Transverse colon (tissue), 4 donors: ENCODE data around the gene CSH1. TPM values are rescaled to one million over a fixed set of nuclear protein-coding genes. Genes with fewer than 3 reads are reported as not detected.

Source experiments
- small RNA-seq, 4 donors: library from RNA; depleted of rRNA; stranded (forward); fragments of <200 nt; gene quantifications; one replicate each; pipeline ENCODE3, GENCODE V24; 2016
- total RNA-seq, 4 donors: library from RNA; depleted of rRNA; stranded (reverse); fragments of >200 nt; gene quantifications; one replicate each; pipeline ENCODE4 v1.1.0, GENCODE V29; 2016

The CSH1 gene
- total RNA-seq, 4 donors from 2014 or later: not detected

Small RNA genes lying within 50 kb of the gene (small RNA-seq; reads per million reads assigned to genes)
- gene AC040958.1 (0 reads per million in 4 donors), gene AC127029.1 (0 reads per million in 4 donors), gene GH1 (0 reads per million in 4 donors)

Other genes with a start within 250 kb of the CSH1 start
- 10 to 100 TPM in 2 of 4 donors, 1 to 10 TPM in 2; 5.3 to 30.7 (median 12.2) TPM for gene LIMD2, start 196.4 kb downstream of the CSH1 start, total RNA-seq
- 10 to 100 TPM; 23.1 to 37.8 (median 33.8) TPM for gene STRADA, start 154.8 kb downstream of the CSH1 start, total RNA-seq
- 100 to 1,000 TPM in 3 of 4 donors, 10 to 100 TPM in 1; 78.2 to 129 (median 101) TPM for gene CCDC47, start 123.0 kb downstream of the CSH1 start, total RNA-seq
- gene DDX42, start 122.4 kb downstream of the CSH1 start, total RNA-seq: 100 to 1,000 TPM in 2 of 4 donors, 10 to 100 TPM in 2; 71.8 to 129 (median 99.4) TPM
- gene PSMC5, start 69.1 kb downstream of the CSH1 start, total RNA-seq: 100 to 1,000 TPM in 1 of 4 donors, 10 to 100 TPM in 3; 63.2 to 131 (median 77.9) TPM
- 10 to 100 TPM; 17.7 to 45.9 (median 34.6) TPM for gene FTSJ3, start 68.9 kb downstream of the CSH1 start, total RNA-seq
- gene SMARCD2, start 53.9 kb downstream of the CSH1 start, total RNA-seq: 100 to 1,000 TPM in 3 of 4 donors, 10 to 100 TPM in 1; 99.0 to 130 (median 109) TPM
- not detected for gene CSH2, start 22.9 kb downstream of the CSH1 start, total RNA-seq
- not detected for gene GH2, start 14.6 kb downstream of the CSH1 start, total RNA-seq
- gene CSHL1, start 14.7 kb upstream of the CSH1 start, total RNA-seq: not detected
- gene GH1, start 22.3 kb upstream of the CSH1 start, total RNA-seq: not detected
- 10 to 100 TPM in 2 of 4 donors, under 1 TPM in 1, not detected in 1; 0.68 to 38.9 (median 20.0) TPM for gene CD79B, start 35.8 kb upstream of the CSH1 start, total RNA-seq
- gene SCN4A, start 76.3 kb upstream of the CSH1 start, total RNA-seq: under 1 TPM in 3 of 4 donors, not detected in 1; 0.14 to 0.48 (median 0.20) TPM
- gene PRR29, start 101.8 kb upstream of the CSH1 start, total RNA-seq: not detected
- 10 to 100 TPM in 1 of 4 donors, 1 to 10 TPM in 2, not detected in 1; 6.4 to 24.3 (median 9.3) TPM for gene ICAM2, start 124.1 kb upstream of the CSH1 start, total RNA-seq
- 10 to 100 TPM in 3 of 4 donors, 1 to 10 TPM in 1; 7.8 to 29.2 (median 12.8) TPM for gene ERN1, start 233.6 kb upstream of the CSH1 start, total RNA-seq